HPDE6-E6E7 (cell line): ENCODE results near the gene IFT43.

Experiments used
- DNase-seq: peaks from one replicate; pipeline ENCODE4 v3.0.0; 2011; ENCODE audit warnings: missing footprints; ENCODE audit errors: extremely low spot score

IFT43 gene

DNA sequence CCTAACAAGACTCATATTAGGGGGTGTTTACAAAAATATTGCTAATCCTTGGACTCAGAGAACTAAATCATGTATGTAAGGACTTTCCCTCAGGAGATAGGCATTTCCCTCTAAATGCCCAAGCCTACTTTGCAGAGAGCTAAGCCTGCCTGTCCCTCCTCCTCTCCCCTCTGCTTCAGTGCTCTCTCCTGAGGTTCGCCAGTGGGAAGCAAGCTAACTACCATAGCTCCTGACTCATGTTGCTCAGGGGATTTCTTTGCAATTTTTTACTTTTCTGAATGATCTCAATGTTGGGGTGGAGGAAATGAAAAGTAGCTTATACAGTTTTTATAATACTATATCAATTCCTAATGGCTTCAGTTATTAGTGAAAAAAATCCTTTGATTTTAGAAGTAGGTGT is 29.6 kb downstream of the IFT43 start:
- no peak for DNase-seq

DNA sequence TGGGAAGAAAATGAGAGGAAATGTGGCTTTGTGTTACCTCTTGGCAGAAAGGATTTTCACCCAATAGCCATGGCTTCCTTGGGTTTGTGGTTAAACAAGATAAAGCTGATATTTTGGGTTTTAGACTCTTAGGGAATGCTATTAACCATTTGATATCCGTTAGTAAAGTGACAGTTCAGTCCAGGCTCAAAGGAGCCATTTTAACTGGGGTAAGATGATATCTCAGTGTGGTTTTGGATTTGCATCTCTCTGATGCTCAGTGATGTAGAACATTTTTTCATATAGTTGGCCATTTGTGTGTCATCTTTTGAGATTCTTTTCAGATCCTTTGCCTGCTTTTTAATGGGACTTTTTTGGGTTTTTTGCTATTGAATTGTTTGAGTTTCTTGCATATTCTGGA is 30.1 kb downstream of the IFT43 start:
- no peak for DNase-seq

- no peak for DNase-seq
Measured at GRCh38 chr14:76019676-76020075, 34.1 kb downstream of the IFT43 start.

- peak; percentile 7 for DNase-seq
Measured at GRCh38 chr14:76022991-76023390, 37.4 kb downstream of the IFT43 start.

DNA sequence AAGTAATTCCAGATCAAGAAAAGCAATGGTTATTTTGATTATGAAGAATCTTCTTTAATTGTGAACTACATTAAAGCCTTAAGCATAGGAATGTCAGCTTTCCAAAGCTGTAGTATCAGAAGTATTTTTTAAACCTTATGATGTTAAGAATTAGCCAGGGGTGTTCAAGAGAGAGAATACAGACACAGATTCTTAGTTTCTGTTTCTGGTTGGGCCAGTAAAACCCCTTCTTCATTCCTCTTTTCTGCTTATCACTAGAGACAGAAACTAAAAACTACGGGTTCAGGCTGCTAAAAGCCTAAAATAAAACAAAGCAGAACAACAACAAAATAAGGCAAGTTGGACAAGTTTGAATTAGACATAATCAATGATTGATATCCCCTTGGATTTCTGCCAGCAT is 38.2 kb downstream of the IFT43 start:
- no peak for DNase-seq

- DNase-seq, result no peak
Measured at GRCh38 chr14:76024211-76024907, 38.8 kb downstream of the IFT43 start.

GRCh38 chr14:76034566-76034965 is 49.0 kb downstream of the IFT43 start:
- no peak for DNase-seq

GRCh38 chr14:76040704-76041103 is 55.1 kb downstream of the IFT43 start:
- no peak for DNase-seq

GRCh38 chr14:76045773-76046172 is 60.2 kb downstream of the IFT43 start:
- no peak for DNase-seq

DNA sequence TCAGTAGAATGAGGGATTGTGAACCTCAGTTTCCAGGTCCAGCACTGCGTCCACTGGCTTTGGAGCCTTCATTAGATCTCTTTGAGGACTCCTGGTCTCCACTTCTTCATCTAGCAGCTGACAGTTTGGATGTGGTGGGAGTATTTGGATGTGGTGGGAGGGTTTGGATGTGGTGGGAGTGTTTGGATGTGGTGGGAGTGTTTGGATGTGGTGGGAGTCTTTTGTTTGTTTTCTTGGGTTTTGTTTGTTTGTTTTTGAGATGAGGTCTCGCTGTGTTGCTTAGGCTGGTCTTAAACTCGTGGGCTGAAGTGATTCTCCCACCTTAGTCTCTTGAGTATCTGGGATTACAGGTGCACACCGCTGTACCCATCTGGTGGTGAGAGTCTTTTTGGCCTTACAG is 64.7 kb downstream of the IFT43 start:
- DNase-seq, result no peak

DNA sequence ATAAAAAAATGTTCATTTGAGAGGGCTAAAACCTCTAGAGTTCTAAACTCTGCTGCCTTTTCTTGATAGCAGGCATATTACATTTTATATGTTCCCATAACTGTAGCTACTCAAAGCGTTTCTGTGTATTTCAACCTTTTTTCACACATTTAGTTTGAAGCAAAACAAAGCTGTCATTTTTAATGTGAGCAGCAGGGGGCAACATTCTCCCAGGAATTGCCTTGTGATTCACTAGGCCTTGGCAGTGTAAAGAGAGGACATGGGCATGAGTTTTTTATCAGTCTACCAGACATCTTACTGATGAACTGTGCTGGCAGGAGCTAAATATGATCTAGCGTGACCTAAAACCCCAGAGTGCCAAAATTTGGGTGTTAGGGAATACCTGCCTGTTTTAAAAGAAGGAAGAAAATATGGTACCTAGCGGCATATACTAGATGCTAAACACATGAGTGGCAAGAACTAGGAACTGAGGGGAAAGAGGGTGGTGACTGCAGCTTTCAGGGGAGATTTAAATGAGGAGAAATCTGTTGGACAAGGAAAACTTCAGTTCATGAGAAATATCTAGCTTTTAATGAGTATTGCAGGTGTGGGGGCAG is 65.3 kb downstream of the IFT43 start:
- DNase-seq, result peak; percentile 19

GRCh38 chr14:76051717-76052465 is 66.3 kb downstream of the IFT43 start:
- DNase-seq, result no peak

DNA sequence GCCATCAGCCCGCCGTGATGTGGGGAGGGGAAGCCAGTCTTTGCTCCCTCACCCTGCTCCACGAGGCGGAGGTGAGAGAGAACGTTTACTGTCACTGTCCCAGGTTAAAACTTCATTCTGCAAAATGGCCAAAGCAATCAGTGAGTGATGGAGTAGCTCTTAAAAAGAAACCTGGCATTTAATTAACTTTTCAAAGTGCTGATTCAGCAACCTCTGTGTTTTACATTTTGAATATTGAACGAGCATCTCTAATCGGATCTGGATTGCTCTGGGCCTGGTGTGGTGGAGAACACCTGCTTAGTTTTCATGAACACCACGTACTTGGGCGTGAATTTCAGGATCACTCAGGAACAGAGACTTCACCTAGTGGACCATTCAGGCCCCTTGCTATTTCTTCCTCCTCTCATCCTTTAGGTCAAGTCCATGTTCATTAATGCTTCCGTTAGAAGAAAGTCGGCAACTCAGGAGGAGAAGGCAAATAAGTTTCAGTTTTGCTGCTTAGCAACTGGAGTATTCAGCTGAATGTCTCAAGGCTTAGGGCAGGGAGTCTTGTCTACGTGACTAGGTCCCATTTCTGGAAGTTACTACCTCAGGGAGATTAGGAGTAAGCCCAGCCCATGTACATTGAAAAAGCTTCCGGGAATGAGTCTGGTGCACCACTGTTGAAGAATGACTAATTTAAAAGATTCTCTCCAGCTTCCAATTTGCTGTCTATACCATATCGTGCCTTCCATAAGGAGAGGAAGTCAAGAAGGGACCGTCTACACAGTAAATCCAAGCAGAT is 68.2 kb downstream of the IFT43 start:
- no peak for DNase-seq

GRCh38 chr14:76055330-76055729 is 69.8 kb downstream of the IFT43 start:
- no peak for DNase-seq

DNA sequence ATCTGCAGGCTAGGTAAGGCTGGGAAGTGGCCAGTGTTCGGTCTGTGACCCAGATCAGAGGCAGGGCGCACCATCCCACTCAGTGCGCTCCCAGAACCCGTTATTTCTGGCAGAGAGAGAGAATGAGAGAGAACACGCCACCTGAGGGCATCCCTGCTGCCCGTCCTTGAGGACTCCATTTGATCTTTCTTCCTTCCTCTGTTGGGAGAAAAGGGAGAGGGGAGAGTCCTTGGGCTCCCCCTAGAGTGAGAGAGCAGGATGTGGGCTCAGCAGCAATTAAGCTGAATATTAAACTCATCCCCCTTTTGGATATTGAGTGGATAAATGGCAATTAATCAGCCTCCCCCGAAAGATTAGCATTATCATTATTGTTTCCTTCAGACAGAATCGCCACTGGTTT is 70.6 kb downstream of the IFT43 start:
- DNase-seq, result peak; percentile 14

DNA sequence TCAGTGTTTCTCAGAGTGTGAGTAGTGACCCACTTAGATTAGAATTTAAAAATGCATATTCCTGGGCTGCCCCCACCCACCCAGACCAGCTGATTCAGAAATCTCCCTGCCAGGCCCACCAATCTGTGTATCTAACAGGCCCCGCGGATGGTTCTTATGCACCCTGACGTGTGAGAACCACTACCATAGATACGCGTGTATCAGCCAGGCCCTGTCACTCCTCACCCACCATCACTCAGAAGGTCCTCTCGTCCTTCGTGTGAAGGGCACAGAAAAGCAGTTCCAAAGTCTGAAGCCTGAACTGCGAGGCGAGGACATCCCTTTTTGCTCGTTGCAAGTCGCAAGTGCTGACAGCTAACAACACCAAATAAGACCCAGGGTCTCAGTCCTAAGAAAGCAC is 72.4 kb downstream of the IFT43 start:
- DNase-seq, result no peak

DNA sequence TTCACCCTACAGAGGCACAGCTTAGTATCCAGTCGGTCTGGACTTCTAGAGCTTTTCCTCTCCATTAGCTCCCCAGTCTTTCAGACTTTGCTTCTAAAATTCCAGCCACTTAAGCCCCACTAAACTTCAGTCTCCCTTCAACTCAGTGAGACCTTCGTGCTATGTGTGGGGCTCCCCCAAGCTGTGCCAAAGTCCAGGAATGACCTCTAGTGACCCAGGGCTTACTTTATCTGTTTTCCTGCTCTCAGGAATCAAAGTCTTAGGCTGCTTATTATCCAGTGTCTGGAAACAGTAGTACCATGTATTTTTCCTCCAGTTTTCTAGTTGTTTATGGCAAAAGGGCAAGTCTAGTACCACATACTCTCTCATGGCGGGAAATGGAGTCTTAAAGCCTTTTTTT is 77.8 kb downstream of the IFT43 start:
- no peak for DNase-seq

GRCh38 chr14:76065519-76065918 is 80.0 kb downstream of the IFT43 start:
- no peak for DNase-seq

- DNase-seq, result no peak
Measured at GRCh38 chr14:76067536-76067935, 82.0 kb downstream of the IFT43 start.

DNA sequence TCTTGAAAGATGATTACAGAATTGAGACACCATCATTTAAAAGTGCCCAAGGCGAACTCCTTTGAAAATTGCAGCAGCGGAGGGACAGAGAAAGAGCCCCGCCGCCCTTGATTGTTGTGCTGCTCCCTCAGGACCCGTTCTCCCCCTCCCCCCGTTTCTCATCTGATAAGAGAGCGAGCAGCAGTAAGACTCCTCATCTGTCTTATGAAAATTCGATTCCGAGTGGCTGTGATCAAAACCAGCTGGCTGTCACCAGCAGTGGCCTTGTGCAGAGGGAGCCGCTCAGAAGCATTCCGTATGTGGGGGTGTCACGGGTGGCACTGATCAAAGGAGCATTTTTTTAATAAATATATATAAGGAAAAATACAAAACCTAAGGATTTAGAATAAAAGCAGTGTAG is 88.2 kb downstream of the IFT43 start:
- no peak for DNase-seq

GRCh38 chr14:76077340-76077739 is 91.8 kb downstream of the IFT43 start:
- DNase-seq, result no peak

DNA sequence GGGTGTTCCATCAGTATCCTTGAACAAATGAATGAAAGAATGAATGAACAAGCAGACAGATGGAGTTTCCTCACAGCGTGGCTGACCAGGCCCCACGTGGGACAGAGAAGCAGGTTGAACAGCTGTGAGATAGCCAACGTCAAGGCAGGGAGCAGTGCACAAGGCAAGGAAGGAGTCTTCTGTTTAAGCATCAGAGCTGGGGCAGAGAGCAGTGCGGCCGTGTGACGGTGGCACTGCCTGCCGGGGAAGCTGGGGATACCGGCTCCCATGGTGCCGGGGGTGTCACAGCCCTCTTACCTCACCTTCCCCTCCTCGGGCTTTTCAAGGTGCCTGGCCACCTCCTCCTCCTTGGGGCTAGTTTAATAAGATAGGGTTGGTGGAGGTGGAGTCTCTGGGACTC is 92.9 kb downstream of the IFT43 start:
- DNase-seq, result no peak
